Measurements from ENCODE around the gene C1QL3. TPM values are rescaled to one million over a fixed set of nuclear protein-coding genes. Genes with fewer than 3 reads are reported as not detected.

The C1QL3 gene
- total RNA-seq, 1 experiment from 2014 or later: 4.0 TPM

GRCh38 chr10:16519250-16519907 lies 2.3 kb downstream of the C1QL3 start:
- Mint-ChIP-seq H3K4me1 (peaks cover 31 to 32% of the 10 kb centered on the region in 2 experiments), H3K9me3 (peaks cover 0 to 2% of the 10 kb centered on the region in 2 experiments; a peak in 1 of 5 replicates), H3K27me3 (ENCODE audit: low read depth) (peaks cover 49% of the 10 kb centered on the region), H3K27ac (no peak overlapping the region), H3K4me3 (peak overlapping the region; percentile 76 to 93), H3K36me3 (ENCODE audit: insufficient read depth in 1 of 3, low read depth in 3 of 3) (no peaks in the 10 kb centered on the region; a peak in 1 of 7 replicates)
- peak overlapping the region; percentile 82 for H3K4me2 ChIP-seq (ENCODE audit: insufficient read depth, insufficient read length, low read length)
- H3K23ac ChIP-seq (ENCODE audit: insufficient read length, low read depth, low read length): no peak overlapping the region
- H4K5ac ChIP-seq (ENCODE audit: insufficient read length, low read depth, low read length): no peak overlapping the region
- no peak overlapping the region for H3K27ac ChIP-seq (ENCODE audit: insufficient read length, low read depth, low read length)
- no peak overlapping the region for H2BK5ac ChIP-seq (ENCODE audit: insufficient read length, low read length)
- no peaks in the 10 kb centered on the region for H3K79me2 ChIP-seq (ENCODE audit: insufficient read depth, low read length)
- H3K27me3 ChIP-seq (ENCODE audit: insufficient read depth, low read length): peaks cover 21% of the 10 kb centered on the region; the same call in 1 of the 2 replicates
- no peak overlapping the region for H2BK12ac ChIP-seq (ENCODE audit: insufficient read length, low read depth, low read length)
- H3K9me3 ChIP-seq (ENCODE audit: control insufficient read depth, low read depth, low read length): no peaks in the 10 kb centered on the region
- no peaks in the 10 kb centered on the region for H3K4me1 ChIP-seq (ENCODE audit: insufficient read depth, low read length)
- peak; percentile 40 for DNase-seq
- H2BK15ac ChIP-seq (ENCODE audit: low read depth, low read length): no peak overlapping the region
- no peak overlapping the region for H2AK5ac ChIP-seq (ENCODE audit: insufficient read length, low read length)
- TF ChIP-seq CTCF (conservative IDR thresholded peaks at IDR 0.05): no peak
- H3K79me1 ChIP-seq (ENCODE audit: insufficient read depth, low read depth, low read length, poor library complexity, severe bottlenecking): no peaks in the 10 kb centered on the region
- H3K23me2 ChIP-seq (ENCODE audit: insufficient read length, low read depth, low read length, poor library complexity, severe bottlenecking): peaks cover 14% of the 10 kb centered on the region
- no peak overlapping the region for H3K4ac ChIP-seq (ENCODE audit: low read depth, low read length)
- no CpG with 5 or more reads among the region's 31 CpGs for WGBS (ENCODE audit: extremely low coverage, insufficient read length, low lambda C conversion rate)
- no peak overlapping the region for H2AFZ ChIP-seq (ENCODE audit: low read length)
- H3K14ac ChIP-seq (ENCODE audit: insufficient read depth, low read length): no peak overlapping the region
- no peak overlapping the region for H3T11ph ChIP-seq (ENCODE audit: low read length)
- no peak overlapping the region for H3K56ac ChIP-seq (ENCODE audit: insufficient read length, low read depth, low read length)
- H2BK120ac ChIP-seq (ENCODE audit: low read depth, low read length, poor library complexity, severe bottlenecking): no peak overlapping the region
- no peak overlapping the region for H2BK20ac ChIP-seq (ENCODE audit: low read depth, low read length, poor library complexity, severe bottlenecking)
- H4K91ac ChIP-seq (ENCODE audit: insufficient read length, low read depth, low read length): no peak overlapping the region
- H4K20me1 ChIP-seq (ENCODE audit: control insufficient read depth, insufficient read depth, insufficient read length): no peaks in the 10 kb centered on the region
- no peak overlapping the region for H3K18ac ChIP-seq (ENCODE audit: insufficient read length, low read depth, low read length)
- H4K8ac ChIP-seq (replicated peaks; ENCODE audit: insufficient read length, low read depth, low read length): no peak overlapping the region
- H3K9ac ChIP-seq (ENCODE audit: extremely low read depth, insufficient read length, low read length): peak overlapping the region; percentile 24

All from H9 (cell line).